Measurements from ENCODE around the gene AGAP1.

DNA sequence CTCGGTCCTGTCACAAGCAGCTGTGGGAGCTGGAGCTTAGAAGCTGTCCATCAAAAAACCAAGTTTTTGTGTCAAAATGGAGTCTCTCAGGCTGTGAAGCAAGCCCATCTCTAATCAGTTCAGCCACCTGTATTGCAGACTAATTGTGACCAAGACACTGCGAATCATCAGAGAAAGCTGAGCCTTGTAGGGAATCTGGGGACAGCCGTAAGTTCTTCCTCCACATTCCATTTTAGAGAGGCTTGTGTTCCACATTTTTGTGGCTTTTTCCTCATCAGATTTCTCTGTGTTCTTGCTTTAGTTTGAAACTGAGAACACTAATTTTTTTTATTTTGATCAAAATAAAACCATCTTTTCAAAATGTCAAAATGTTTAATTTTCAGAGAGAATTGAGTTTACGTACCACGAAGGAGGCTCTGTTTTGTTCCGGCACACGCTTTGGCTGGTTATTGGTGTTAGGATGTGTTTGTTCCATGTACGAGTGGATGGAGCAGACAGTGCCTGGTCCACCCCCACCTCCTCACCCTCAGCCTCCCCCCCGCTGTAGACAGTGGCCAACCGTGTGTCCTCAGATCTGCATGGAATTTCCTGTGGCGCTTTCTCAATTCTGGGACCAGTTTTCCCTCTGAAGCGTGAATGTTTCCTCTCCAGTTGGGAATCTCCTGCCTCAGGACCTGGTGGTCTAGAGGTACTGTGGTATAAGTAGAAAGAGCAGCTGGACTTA lies 140.8 kb downstream of the AGAP1 start:
- TF ChIP-seq, protein P1, sequence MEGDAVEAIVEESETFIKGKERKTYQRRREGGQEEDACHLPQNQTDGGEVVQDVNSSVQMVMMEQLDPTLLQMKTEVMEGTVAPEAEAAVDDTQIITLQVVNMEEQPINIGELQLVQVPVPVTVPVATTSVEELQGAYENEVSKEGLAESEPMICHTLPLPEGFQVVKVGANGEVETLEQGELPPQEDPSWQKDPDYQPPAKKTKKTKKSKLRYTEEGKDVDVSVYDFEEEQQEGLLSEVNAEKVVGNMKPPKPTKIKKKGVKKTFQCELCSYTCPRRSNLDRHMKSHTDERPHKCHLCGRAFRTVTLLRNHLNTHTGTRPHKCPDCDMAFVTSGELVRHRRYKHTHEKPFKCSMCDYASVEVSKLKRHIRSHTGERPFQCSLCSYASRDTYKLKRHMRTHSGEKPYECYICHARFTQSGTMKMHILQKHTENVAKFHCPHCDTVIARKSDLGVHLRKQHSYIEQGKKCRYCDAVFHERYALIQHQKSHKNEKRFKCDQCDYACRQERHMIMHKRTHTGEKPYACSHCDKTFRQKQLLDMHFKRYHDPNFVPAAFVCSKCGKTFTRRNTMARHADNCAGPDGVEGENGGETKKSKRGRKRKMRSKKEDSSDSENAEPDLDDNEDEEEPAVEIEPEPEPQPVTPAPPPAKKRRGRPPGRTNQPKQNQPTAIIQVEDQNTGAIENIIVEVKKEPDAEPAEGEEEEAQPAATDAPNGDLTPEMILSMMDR (IDR thresholded peaks at IDR 0.05; ENCODE audit: insufficient read depth, low read depth, low read length): no peak
- TF ChIP-seq EZH2 (IDR thresholded peaks at IDR 0.05; ENCODE audit: insufficient read depth, low read length): no peak
